Fibroblast of villous mesenchyme (primary cell): ENCODE data around the gene RPS6KA2. TPM values are rescaled to one million over a fixed set of nuclear protein-coding genes. Genes with fewer than 3 reads are reported as not detected.

ENCODE experiments used
- DNase-seq: peaks from one replicate; pipeline ENCODE4 v3.0.0-alpha.2; 2010; ENCODE audit warnings: low read depth
- H3K4me3 ChIP-seq: 2 replicates; pipeline ENCODE4 v1.5.1; 2011; ENCODE audit warnings: low read depth, mild to moderate bottlenecking, low read length
- CTCF ChIP-seq: IDR thresholded peaks from 2 replicates; pipeline ENCODE4 v1.5.1; 2012; ENCODE audit warnings: low read depth, mild to moderate bottlenecking, low read length; ENCODE audit not compliant: insufficient read depth
- total RNA-seq: library from RNA; depleted of rRNA; stranded (reverse); fragments of >200 nt; gene quantifications from 2 replicates; pipeline ENCODE4 v1.2.3, GENCODE V29; 2012

Gene RPS6KA2
- total RNA-seq, 1 donor, result 15.5 TPM

DNA sequence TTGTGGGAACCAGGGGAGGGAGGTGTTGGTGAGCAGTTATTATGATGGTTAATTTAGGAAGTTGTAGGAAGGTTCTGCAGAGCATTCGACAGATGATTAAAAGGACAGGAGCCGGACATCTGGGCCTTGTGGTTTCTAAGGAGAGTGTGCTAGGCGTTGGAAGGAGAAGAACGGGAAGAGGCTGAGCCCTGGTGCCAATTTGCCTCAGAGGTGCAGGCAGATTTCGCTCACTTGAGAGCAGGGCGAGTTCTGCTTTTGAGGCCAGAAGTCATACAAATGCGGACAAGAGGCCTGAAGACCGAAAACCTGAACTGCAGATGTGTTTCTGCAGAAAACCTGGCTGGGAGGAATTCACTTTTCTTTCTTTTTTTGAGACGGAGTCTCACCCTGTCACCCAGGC lies 30.5 kb upstream of the RPS6KA2 start:
- no peak for DNase-seq
- H3K4me3 ChIP-seq, result no peak overlapping the region
- no peak for TF ChIP-seq CTCF

- no peak for TF ChIP-seq CTCF
- DNase-seq, result no peak
- H3K4me3 ChIP-seq, result no peak overlapping the region
Observed at GRCh38 chr6:166656230-166657151, 29.4 kb upstream of the RPS6KA2 start.

GRCh38 chr6:166655713-166656229 lies 28.7 kb upstream of the RPS6KA2 start:
- no peak overlapping the region for H3K4me3 ChIP-seq
- DNase-seq, result no peak
- TF ChIP-seq CTCF, result no peak

DNA sequence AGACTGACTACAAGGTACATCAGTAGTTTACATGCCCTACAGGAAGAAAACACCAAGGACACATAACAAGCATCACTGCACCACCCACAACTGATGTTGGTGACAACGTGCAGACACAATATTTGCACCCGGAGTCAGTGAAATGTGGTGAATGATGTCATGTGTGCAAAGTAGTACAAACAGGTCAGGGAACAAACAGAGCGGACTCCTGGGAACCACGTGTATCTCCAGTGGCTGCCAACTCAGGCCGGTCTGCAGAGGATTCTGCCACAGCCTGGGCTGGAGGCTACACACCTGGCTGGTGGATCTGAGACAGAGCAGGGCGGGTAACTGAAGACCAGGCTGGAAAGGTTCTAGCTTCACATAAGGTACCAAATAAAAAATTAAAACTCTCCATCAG lies 28.2 kb upstream of the RPS6KA2 start:
- H3K4me3 ChIP-seq, result no peak overlapping the region
- no peak for DNase-seq
- no peak for TF ChIP-seq CTCF

GRCh38 chr6:166654573-166654972 lies 27.5 kb upstream of the RPS6KA2 start:
- no peak for TF ChIP-seq CTCF
- no peak overlapping the region for H3K4me3 ChIP-seq
- DNase-seq, result no peak

DNA sequence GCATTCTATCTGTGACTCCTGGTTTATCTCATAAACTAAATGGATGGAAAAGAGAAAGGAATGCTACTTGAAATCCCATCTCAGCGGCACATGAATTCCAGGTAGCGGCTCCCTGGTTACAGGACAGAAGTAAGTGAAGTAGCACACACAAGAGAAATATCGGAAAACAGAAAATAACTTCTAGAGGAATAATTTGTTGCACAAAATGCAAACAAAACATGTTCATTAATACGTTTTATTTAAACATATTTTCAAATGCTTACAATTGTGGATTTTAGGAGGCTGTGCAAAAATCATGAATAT lies 26.5 kb upstream of the RPS6KA2 start:
- no peak for TF ChIP-seq CTCF
- H3K4me3 ChIP-seq, result no peak overlapping the region
- no peak for DNase-seq
